HepG2 (cell line): ENCODE data around the gene KDM5B. TPM values are rescaled to one million over a fixed set of nuclear protein-coding genes. Genes with fewer than 3 reads are reported as not detected.
A peak's percentile ranks its signal among the peaks of the same experiment; 100 is the strongest.

Experiments used
- ARID5B ChIP-seq: IDR thresholded peaks from 2 replicates; pipeline ENCODE4 v1.4.0; 2020; ENCODE audit warnings: mild to moderate bottlenecking, missing genetic modification reagents
- CBX1 ChIP-seq: IDR thresholded peaks from one replicate; pipeline ENCODE4 v1.6.1; 2016; ENCODE audit warnings: antibody characterized with exemption, low read depth
- CHD4 ChIP-seq: fragments of 200-600 bp; sonication (generic); IDR thresholded peaks from 2 replicates; pipeline ENCODE4 v1.7.0; 2017; ENCODE audit warnings: mild to moderate bottlenecking, low read length, borderline replicate concordance
- DZIP1 ChIP-seq: sonication (generic); formaldehyde crosslinking; IDR thresholded peaks from 2 replicates; pipeline ENCODE4 v1.5.0; 2020; ENCODE audit warnings: mild to moderate bottlenecking, missing genetic modification reagents
- KAT2B ChIP-seq: fragments of 150-350 bp; IDR thresholded peaks from 2 replicates; pipeline ENCODE4 v1.6.1; 2014; ENCODE audit warnings: low read depth, low read length, borderline replicate concordance
- KDM3A ChIP-seq: IDR thresholded peaks from 2 replicates; pipeline ENCODE4 v1.6.1; 2018; ENCODE audit warnings: low read depth, missing compliant biosample characterization
- KLF15 ChIP-seq: sonication (generic); formaldehyde crosslinking; IDR thresholded peaks from 2 replicates; pipeline ENCODE4 v1.8.1; 2023; ENCODE audit warnings: borderline replicate concordance, mild to moderate bottlenecking, inconsistent platforms, missing genetic modification reagents, mixed read lengths
- SALL1 ChIP-seq: sonication (generic); formaldehyde crosslinking; IDR thresholded peaks from 2 replicates; pipeline ENCODE4 v1.8.0; 2022; ENCODE audit warnings: mild to moderate bottlenecking, missing genetic modification reagents
- SETDB1 ChIP-seq: sonication (generic); formaldehyde crosslinking; IDR thresholded peaks from 2 replicates; pipeline ENCODE4 v1.5.1; 2020; ENCODE audit warnings: missing genetic modification reagents, mild to moderate bottlenecking, borderline replicate concordance
- SNAPC5 ChIP-seq: sonication (generic); formaldehyde crosslinking; IDR thresholded peaks from 2 replicates; pipeline ENCODE4 v1.8.1; 2023; ENCODE audit warnings: mild to moderate bottlenecking, missing genetic modification reagents, borderline replicate concordance
- SUZ12 ChIP-seq: fragments of 150-350 bp; IDR thresholded peaks from 2 replicates; pipeline ENCODE4 v1.6.1; 2014; ENCODE audit warnings: low read depth, low read length
- TFDP1 ChIP-seq: IDR thresholded peaks from 2 replicates; pipeline ENCODE4 v1.6.1; 2016; ENCODE audit warnings: missing compliant biosample characterization, missing genetic modification reagents, borderline replicate concordance
- TRIM22 ChIP-seq: fragments of 450-650 bp; IDR thresholded peaks from 2 replicates; pipeline ENCODE4 v1.6.1; 2017
- ZNF17 ChIP-seq: sonication (generic); formaldehyde crosslinking; IDR thresholded peaks from 2 replicates; pipeline ENCODE4 v1.5.0; 2020; ENCODE audit warnings: mild to moderate bottlenecking, missing genetic modification reagents
- ZNF276 ChIP-seq: sonication (generic); formaldehyde crosslinking; IDR thresholded peaks from 2 replicates; pipeline ENCODE4 v1.4.0; 2020; ENCODE audit warnings: mild to moderate bottlenecking, low read depth, missing genetic modification reagents
- ZNF335 ChIP-seq: sonication (generic); formaldehyde crosslinking; IDR thresholded peaks from 2 replicates; pipeline ENCODE4 v1.4.0; 2020; ENCODE audit warnings: missing genetic modification reagents
- ZNF619 ChIP-seq: sonication (generic); formaldehyde crosslinking; IDR thresholded peaks from 2 replicates; pipeline ENCODE4 v1.4.0; 2020; ENCODE audit warnings: mild to moderate bottlenecking, missing genetic modification reagents
- polyA plus RNA-seq, 8 experiments: library from polyadenylated mRNA; depleted of rRNA in 3 of 8; stranded (reverse) in 7 of 8; unstranded in 1 of 8; fragments of >200 nt; fragmentation: Illumina TruSeq in 4 of 8; extraction: Trizol in 4 of 8; gene quantifications; 2 replicates each; pipeline versions ENCODE4 v1.2.1 to v1.2.3, GENCODE V29; 2011 to 2016; ENCODE audit warnings: low read depth in 4 of 8, missing spikeins in 1 of 8, mixed read lengths in 1 of 8; ENCODE audit not compliant: insufficient read depth in 1 of 8
- total RNA-seq, 5 experiments: library from RNA; depleted of rRNA; stranded (reverse); fragments of >200 nt; fragmentation: Illumina TruSeq; extraction: Trizol; gene quantifications; 2 replicates each; pipeline ENCODE4 v1.2.3, GENCODE V29; 2016; ENCODE audit warnings: low read depth in 1 of 5

KDM5B gene
- total and polyA plus RNA-seq, 2 of the 13 experiments (the other 11 are each of a cell fraction or from before 2014, with no cell fraction given), result 34.2 to 35.4 TPM

- TF ChIP-seq CBX1, result no peak
- TF ChIP-seq TFDP1 (CRISPR knock-in tag), result peak; percentile 70; the same call in 1 of the 2 replicates
- no peak for TF ChIP-seq KAT2B
- no peak for TF ChIP-seq SUZ12
- no peak for TF ChIP-seq ZNF619
- 0 out of 2 replicates have a peak, but pooled peaks have one; percentile 56 for TF ChIP-seq KDM3A
- peak; percentile 38 for TF ChIP-seq KLF15 (CRISPR knock-in tag)
- TF ChIP-seq DZIP1 (CRISPR knock-in tag), result no peak
- TF ChIP-seq SNAPC5, result no peak
- peak; percentile 80 for TF ChIP-seq SALL1 (CRISPR knock-in tag)
- no peak for TF ChIP-seq CHD4
- no peak for TF ChIP-seq SETDB1 (CRISPR knock-in tag)
- TF ChIP-seq ZNF17 (CRISPR knock-in tag), result no peak
- peak; percentile 66; the same call in 1 of the 2 replicates for TF ChIP-seq ZNF335
- no peak for TF ChIP-seq ZNF276
- TF ChIP-seq ARID5B, result peak; percentile 65; the same call in 1 of the 2 replicates
- TF ChIP-seq TRIM22, result no peak
Measured at GRCh38 chr1:202807926-202808757, at the start of gene KDM5B (continued).
